Stimulated activated CD8-positive, alpha-beta memory T cell treated with anti-CD3 and anti-CD28 coated beads, Interleukin-15, amount 100 ng/mL, for 48 hours (primary cell): Measurements from ENCODE around the gene ROR2.

ENCODE experiments used
- DNase-seq, 2 donors: peaks; one replicate each; pipeline ENCODE4 v3.0.0-alpha.2; 2020; ENCODE audit warnings: low read depth in 2 of 2

Gene ROR2

DNA sequence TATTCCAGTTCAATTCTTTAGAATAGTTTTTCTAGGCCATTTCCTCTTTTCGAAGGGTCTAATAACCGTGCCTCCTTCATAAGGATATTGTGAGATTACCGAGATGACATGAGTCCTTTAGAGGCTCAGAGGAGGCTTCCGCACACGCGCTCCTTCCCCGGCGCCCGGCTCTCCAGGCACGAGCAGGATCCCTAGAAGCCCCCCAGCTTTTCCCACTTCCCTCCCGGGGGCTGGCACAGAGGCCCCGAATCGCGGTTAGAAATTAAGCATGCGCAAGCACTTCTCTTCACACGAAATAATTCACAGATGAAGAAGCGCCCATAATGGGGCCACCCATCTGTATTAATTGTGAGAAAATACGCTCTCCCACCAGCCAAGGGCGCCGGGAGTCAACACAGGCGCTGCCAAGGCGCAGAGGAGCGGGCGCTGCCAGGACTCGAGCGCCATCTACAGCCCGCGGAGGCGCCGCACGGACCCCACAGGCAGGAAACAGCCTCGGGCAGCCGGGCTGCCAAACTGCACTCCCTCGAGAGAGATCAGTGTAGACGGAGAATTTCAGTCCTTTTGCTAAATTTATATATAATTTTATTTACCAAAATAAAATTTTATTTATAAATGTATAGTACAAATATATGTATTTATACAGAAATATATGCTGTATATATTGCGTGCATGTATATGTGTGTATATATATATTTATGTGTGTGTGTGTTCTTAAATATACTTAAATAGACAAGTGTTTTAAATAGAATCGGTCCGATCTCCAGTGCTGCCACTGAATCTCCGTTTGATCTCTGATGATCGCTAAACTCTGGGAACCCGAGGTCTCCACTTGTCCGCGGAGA, 268.3 kb downstream of the ROR2 start:
- DNase-seq: peak; percentile 48 to 64

DNA sequence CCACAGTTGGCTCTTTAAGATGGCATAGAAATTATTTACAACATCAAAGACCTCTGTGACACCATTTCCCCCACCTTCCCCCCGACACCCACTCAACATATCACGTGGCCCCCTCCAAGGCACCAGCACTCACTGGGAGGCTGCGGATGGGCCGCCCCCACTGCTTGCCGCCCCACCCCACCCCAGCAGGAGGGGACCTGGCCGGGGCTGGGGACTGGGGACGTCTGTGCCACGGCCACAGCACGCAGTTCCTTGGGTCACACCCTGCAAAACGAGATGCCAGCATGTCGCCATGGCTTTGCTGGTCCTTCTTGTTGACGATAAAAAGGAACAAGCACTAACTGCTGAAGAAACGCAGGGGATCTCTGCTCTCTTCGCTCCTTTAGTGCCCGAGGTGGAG, 269.0 kb downstream of the ROR2 start:
- DNase-seq: no peak

DNA sequence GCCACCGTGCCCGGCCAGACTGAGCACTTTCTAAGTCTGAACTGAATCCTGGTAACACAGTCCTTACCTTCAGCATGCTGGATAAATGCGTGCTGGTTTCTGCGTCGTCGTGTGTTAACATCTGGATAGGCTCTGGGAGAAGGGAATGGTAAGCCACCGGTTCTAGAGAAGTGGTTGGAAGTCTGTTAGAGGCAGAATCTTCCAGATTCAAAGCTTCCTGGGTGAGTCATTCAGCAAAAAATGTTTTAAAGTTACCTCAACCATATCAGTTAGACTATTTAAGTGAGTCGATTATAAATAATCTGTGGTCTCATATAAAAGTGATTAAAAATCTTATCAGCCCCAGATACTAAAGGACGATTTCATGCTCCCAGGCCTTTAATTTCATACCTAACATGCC, 269.9 kb downstream of the ROR2 start:
- DNase-seq: no peak

DNA sequence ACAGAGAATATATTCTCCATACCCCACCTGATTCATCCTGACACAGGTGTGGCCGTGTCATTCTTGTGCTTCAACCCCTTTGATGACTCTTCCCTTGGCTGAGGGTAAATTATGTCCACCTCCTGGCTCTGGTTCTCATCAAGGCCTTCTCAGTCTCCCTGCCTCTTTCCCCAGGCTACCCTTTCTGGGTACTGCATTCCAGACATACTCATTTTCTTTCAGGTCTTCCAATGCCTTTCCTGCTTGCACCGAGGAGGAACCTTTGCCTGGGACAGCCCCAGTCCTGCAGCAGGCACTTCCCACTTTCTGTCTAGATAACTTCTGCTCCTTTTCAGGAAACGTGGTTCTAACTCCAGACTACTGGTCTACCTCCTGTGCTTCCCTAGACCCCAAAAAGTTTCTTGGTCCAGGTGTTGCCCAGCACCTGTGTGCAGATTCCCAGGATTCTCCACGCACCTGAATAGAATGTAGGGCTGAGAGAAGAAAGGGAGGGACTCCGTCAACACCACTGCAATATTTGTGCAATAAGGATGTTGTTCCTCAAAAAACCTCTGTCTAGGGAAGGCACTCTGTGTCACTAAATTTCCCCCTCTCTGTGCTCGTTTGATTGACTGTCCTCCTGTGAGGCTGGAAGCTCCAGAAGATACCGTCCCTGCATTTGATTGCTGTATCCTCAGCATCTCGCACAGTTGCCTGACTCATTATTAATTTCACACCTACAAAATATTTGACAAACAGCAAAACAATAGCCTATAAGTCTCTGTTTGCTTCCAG, 271.0 kb downstream of the ROR2 start:
- DNase-seq: no peak

DNA sequence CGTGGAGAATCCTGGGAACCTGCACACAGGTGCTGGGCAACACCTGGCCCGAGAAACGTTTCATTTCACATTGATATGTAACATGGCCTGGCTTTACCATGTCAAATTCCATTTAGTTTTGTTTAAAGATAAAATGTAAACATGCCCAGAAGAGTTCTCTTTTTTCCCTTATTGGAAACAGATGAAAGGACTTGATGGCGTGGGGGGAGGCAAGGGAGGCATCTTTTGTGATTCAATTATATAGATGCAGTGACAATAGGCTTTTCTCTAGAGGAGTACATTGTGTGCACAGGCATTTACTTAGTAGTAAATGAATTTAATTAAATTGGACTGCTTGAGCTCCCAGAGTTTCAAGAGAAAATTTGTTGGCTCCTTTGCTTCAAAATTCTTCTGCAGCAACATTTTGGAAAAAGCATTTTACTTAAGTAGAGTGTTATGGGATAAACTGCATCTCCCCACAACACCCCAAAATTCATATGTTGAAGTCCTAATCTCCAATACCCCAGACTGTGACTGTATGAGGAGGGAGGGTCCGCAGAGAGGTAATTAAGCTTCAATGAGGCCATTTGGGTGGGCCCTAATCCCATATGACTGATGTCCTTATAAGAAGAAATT, 272.1 kb downstream of the ROR2 start:
- no peak for DNase-seq

DNA sequence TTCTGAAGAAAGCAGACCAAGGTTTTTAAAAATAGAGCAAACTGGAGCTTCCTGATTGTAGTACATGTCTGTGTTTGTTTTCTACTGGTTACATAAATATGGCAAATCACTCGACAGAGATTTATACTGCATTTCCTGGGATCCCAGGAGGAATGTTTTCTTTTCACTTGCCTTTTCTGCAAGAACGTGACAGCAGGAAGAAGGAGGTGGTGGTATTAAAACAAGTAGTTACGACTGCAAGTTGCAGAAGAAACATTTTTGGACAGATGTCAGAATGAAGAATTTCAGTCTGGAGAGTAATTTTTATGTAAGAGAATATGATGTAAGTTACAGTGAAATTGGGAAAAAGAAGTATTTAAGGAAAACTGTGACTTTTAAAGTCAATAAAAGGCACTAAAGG, 272.7 kb downstream of the ROR2 start:
- no peak for DNase-seq

DNA sequence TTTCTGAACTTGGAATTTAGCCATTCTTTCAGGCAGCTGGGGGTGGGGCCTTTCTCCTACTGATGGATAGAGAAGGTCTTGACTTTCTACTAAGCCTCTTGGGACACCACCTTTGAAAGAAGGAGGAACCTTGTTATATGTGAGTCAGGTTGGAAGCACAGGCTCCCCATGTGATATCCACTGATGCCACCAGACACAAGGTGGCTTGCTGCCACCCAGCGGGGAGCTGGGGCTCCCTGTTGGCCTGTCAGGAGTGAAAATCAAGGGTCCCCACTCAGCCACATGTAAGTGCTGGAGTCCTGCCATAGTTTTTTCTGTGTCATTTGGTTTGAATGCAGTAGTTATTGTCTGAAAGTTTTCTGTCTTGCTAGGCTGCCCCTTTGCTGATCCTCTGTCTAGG, 274.0 kb downstream of the ROR2 start:
- no peak for DNase-seq

DNA sequence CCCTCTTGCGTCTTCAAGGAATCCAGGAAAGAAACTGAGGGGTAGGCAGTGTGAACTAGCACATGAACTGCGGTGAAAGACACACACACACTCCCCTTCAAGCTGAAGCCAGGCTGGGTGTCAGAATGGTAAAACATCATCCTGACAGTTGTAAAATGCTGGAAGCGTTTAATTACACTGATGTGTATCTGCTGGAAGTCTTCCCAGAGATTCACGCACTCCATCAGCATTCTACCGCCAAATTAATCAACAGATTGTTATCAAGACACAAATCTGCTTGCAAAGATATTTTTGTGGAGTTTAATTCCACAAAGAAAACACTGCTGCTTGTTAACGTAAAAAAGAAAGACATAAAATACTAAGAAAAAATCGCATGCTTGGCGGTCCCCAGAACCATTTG, 285.4 kb downstream of the ROR2 start:
- no peak for DNase-seq

DNA sequence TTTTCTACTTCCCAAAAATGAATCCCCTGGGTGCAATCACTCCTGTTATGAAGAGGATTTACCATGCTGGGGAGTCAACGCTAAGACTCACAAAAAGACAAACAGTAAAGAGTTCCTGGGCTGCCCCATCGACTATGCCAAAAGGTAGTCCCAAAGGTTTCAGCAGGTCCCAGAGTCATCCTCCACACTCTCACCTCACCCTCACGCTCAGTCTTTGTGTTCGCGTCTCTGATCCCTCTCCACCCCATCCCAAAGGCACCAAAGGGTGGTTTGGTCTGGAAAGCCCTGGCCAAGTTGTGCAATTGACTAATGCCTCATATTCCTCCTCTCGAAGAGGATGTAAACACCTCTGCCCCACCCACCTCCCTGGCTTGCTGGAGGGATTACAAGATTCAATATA, 286.2 kb downstream of the ROR2 start:
- DNase-seq: no peak

DNA sequence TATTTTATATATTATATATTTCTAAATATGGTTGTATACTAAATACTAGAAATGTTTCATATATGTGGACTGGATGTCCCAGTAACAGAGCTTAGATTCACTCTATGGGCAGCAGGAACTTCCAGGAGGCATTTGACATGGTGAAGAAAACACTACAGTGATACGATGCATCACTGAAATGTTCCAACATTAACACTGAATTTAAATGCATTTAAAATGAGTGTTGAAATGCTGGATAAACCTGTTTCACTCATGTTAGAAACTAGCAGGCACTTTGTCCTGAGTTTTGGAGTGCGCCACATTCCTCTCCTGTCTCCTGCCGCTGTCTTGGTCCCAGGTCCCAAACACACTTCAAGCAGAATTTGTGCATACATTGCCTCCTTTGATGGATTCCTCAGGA, 288.6 kb downstream of the ROR2 start:
- DNase-seq: no peak

DNA sequence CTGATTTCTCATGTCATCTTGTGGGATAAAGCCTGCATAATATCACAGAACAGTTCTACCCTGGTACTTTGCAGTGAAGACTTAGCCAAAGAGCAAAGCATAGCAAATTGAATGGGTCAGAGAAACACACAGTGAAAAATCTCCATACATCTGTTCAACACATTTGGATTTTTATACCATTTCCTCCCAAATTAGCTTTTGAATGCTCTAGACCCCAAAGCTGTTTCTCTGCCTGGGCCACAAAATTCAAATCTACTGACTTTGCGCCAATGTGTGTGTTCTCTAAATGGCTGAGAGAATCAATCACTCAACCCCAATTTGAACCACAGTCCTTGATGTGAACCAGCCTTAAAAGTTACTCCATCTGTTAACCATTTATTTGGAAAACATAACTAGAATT, 289.5 kb downstream of the ROR2 start:
- no peak for DNase-seq

DNA sequence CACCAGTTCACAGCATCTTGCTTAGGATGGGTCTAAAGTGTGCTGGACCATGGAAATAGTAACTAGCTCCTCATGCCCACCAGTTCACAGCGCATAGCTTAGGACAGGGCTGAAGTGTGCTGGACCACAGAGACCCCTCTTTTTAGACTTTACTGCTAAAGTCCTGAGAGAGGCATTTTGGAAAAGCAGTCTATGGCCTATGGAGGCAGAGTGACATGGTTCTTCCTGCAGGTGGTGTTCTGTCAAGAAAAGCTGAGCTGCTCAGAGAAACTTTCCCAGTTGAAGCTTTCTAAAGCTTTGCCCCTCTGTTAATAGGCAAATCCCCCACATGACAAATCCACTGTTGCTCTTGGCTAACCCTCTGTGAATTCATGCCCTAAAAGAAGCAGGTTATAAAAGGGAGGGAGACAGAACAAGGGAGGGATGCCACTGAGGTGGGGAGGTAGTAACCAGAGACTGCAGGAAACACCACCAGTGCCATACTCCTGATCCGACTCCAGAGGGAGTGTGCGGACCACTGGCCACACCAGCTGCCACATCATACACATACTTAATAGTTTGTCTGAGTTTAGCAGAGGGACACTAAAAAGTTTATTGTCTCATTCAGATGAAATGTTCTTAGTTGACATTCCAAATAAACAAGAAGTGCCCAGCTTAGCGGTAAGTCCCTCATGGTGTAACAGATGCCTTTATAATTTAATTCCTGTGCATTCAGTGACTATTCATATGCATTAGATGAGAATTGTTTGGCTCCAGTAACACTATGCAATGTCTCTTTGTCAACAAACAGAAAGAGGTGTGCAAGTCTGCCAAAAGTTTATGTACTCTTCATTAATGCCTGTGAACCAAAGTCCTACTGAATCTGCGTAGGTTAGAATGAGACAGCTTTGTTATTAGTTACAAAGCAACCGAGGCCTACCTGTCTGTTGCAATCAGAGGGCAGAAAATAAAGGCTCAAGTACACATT, 290.2 kb downstream of the ROR2 start:
- no peak for DNase-seq

DNA sequence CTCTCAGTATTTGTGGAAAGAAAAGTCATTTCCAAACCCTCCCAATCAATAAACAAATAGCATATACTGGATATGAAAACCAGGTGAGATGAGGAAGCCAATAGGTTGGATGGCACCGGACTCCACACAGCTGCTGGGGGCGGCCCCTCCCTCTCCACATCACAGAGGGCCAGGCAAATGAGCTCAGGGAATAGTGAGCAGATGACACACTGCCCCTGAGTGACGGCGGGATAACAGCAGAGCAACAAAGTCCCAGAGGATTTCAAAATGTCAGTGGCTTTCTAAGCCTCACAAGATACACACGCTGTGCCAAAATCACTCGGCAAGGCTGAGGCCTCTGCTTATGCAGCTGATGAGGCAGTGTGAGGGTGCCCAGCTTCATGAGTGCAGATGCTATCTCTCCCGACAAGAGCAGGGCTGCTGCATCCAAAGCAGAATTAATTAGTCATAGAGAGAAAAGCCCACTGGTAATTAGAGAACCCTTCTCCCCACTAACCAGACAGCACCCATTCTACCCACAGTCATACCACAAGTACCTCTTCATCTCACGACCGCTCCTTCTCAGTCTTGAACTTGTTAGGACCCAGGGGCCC, 291.4 kb downstream of the ROR2 start:
- DNase-seq: no peak

DNA sequence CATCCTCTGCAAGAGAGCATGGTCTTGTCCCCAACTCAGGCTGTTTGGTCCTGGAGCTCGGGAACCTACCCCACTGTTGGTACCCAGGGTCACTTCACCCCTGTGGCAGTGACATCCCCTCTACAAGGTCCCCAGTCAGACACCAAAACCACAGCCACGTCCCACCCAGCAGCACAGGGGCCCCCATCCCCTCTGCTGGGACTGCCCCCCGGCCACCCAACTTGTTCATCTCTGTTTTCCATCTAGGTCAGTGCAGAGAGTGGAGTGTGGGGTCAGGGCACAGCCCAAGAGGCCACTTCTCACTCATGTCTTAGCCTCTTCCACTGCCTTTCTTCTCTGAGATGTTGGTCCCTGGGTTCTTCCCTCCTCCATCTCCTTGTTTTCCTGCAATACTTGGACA, 292.5 kb downstream of the ROR2 start:
- no peak for DNase-seq

DNA sequence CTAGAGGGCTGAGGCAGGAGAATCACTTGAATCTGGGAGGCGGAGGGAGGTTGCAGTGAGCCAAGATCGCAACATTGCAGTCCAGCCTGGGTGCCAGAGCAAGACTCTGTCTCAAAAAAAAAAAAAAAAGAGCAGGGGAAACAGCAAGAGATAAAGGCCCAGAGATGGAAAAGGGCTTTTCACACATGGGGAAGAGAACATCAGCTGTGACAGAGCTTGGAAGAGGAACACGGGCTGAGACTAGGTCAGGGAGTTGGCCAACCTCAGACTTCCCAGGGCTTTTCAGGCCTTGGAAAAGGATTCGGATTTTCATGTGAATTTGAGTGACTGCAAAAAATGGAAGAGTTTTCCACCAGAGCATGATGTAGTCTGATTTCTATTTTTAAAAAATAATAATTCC, 294.4 kb downstream of the ROR2 start:
- DNase-seq: no peak

DNA sequence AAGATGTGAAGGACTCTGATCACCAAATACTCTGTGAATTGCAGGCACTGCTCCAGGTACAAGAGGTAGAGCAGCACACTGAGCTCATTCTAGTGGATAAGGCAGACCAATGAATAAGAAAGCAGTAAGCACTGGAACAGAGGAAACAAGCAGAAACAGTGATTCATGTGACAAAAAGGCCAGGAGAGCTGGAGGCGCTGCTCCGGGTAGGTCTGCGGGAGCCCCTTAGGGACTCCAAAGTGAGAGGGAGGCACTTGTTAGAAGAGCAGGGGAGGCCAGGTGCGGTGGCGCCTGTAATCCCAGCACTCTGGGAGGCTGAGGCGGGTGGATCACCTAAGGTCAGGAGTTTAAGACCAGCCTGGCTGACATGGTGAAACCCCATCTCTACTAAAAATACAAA, 294.8 kb downstream of the ROR2 start:
- DNase-seq: no peak

DNA sequence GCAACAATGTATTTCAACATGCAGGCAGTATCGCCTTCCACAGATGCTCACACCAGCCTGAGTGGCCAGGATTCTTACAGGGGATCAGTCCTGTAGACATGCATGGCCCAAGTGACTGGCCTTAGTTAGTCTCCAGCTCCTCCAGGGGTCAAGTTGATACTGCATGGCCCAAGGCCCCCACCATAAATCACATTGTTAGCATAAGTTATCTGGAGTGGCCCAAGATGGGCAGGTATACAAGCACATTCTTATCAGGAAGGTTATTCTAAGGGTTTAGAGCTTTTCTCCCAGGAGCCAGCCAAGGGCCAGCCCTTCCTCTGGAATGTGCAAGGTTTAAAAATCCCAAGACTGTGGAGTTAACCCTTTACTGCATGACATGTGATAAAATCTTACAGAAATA, 295.5 kb downstream of the ROR2 start:
- DNase-seq: no peak

DNA sequence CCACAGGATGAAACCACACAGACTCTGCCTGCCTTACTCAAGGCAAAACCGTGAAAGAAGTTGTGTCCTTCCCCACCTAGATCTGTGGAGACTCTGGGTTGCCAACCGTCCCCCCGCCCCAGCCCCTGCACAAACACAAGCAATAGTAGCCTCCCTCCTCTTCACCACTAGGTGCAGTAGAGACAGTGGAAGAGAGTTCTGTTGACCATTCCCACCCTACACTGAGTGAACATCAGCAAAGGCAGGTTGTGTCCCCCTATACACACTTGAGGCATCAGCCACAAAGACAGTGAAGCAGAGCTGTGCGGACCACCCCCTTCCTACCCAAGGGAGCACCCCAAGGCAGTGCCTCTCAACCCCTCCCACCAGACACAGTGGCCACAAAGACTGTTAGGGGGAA, 302.7 kb downstream of the ROR2 start:
- DNase-seq: no peak

DNA sequence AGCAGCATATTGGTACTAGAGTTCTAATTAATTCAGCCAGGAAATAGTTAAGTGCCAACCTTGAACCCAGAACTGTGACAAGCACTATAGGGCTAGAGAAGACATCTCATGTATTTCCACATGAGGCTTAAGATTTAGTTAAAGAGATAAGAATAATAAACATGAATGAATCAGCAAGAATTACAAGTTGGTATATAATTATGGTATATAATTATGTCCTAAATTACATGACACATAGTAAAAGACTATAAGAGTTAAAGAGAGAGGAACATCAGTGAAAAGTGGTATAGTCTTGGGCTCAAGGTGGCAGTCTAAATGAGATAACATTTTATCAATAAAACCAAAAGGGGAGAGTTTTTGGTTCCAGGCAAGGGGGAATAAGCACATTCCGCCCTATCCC, 303.3 kb downstream of the ROR2 start:
- DNase-seq: no peak

DNA sequence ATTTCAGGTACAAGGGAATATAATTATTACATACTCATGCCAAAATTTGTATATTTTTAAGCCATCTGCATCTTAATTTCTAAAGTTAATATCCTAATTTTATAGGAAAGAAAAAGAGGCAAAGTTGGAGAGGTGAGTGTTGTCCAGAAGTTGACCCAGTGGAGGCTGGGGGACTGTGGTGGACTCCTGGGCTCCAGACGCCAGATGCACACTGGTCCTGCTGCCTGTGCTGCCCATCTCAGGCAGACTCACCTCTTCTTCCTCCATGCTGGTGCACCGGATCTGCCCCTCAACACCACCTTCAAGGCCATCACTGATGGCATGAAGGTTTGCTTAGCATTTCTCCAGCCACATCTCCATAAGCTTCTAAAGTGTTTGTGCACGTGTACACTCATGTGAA, 305.6 kb downstream of the ROR2 start:
- no peak for DNase-seq

DNA sequence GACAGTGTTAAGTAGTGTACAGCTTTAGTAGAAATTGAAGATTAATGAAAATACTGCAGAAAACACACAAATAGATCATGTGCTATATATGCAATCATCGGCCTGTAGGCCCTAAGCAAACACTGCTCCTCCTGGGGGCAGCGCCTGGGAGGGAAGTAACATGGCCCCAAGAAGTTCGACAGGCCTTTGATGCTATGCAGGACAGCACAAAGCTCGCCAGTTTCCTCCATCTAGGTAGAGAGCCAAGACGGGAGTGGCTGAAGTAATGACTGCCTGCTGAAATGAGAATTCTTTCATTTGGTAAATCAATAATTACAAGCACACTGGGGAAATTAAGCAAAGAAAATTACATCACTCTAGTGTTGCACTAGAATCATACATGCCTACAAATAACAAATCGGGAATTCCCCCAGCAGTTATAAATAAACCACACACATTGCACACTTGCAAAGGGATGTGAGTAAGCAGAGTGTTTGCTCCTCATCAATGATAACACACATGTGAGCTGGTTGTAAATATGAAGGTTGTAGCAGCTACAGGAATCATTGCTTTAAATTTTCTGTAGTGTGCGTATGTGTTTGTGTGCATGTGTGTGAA, 306.4 kb downstream of the ROR2 start:
- no peak for DNase-seq
